Measurements from ENCODE around the gene TNFRSF19. TPM values are rescaled to one million over a fixed set of nuclear protein-coding genes. Genes with fewer than 3 reads are reported as not detected.

TNFRSF19 gene
- total and polyA plus RNA-seq, 10 of the 15 experiments (the other 5 are each of a cell fraction or from before 2014, with no cell fraction given): 16.4 to 46.2 (median 35.4) TPM

- Histone ChIP-seq H4K20me1 (ENCODE audit: control insufficient read depth, insufficient read depth) (no peaks in the 10 kb centered on the region), H3K27me3 (replicated peaks in 1 of 2; ENCODE audit: control insufficient read depth in 2 of 2, insufficient read depth in 2 of 2, low read length in 1 of 2) (no peaks in the 10 kb centered on the region), H3K79me2 (ENCODE audit: control insufficient read depth, insufficient read depth, low read length) (peaks cover 7% of the 10 kb centered on the region), H3K9ac (ENCODE audit: control insufficient read depth, insufficient read depth, low read length) (no peak overlapping the region), H3K27ac (ENCODE audit: control insufficient read depth, insufficient read depth) (no peak overlapping the region), H3K4me2 (ENCODE audit: control insufficient read depth, insufficient read depth) (no peak overlapping the region), H2AFZ (ENCODE audit: control insufficient read depth, low read depth, low read length) (no peak overlapping the region), H3K4me3 (no peak overlapping the region), H3K9me3 (replicated peaks; ENCODE audit: control insufficient read depth, insufficient read depth, low read length) (peaks cover 1% of the 10 kb centered on the region; the same call in 1 of the 3 replicates), H3K4me1 (ENCODE audit: control insufficient read depth, insufficient read depth, low read length) (peaks cover 23% of the 10 kb centered on the region), H3K36me3 (ENCODE audit: control insufficient read depth in 2 of 2, insufficient read depth in 2 of 2, low read length in 1 of 2) (peaks cover 0 to 3% of the 10 kb centered on the region in 2 experiments; a peak in 2 of 4 replicates)
- no peak for ATAC-seq
- CTCF ChIA-PET: interaction anchor here (0.7 kb wide), 1 partner anchor 214 kb away, joined by 3 read pairs; no protein-coding TSS in a partner anchor
- no peak for FAIRE-seq
- TF ChIP-seq MEF2B (IDR thresholded peaks at IDR 0.05; ENCODE audit: partially characterized antibody, poor library complexity, severe bottlenecking) (no peak), POLR2AphosphoS2 (IDR thresholded peaks at IDR 0.05; ENCODE audit: low read depth, low read length) (no peak), CREB1 (IDR thresholded peaks at IDR 0.05; ENCODE audit: low read depth) (no peak), PAX5 (IDR thresholded peaks at IDR 0.05; ENCODE audit: borderline replicate concordance, low read depth, low read length) (no peak), KAT2A (conservative IDR thresholded peaks at IDR 0.05; ENCODE audit: control insufficient read depth, low read depth, low read length) (no peak), SKIL (IDR thresholded peaks at IDR 0.05; ENCODE audit: low read depth, poor library complexity, severe bottlenecking) (no peak), NFYA (IDR thresholded peaks at IDR 0.05; ENCODE audit: borderline replicate concordance, low read depth, low read length) (no peak)
- 91% methylated on average over 3 of the region's 3 CpGs for WGBS (ENCODE audit: insufficient coverage, insufficient replicate concordance, low lambda C conversion rate, missing lambda C conversion rate)
- RAD21 ChIA-PET (ENCODE audit: unreplicated experiment): no interaction called here
- no TSS peak for BruUV-seq (replicated peaks)
- intact Hi-C loops (cut with micrococcal nuclease; ENCODE audit: unreplicated experiment): no loop called here
- SMC1A ChIA-PET (ENCODE audit: uncharacterized antibody, unreplicated experiment): interaction anchor here (0.9 to 1.1 kb wide), 3 partner anchors 12 to 509 kb away, joined by 3 to 4 read pairs (median 3); no protein-coding TSS in a partner anchor
- POLR2A ChIA-PET: interaction anchor here (0.5 kb wide), 1 partner anchor 26 kb away, joined by 3 read pairs; no protein-coding TSS in a partner anchor
- DNase-seq (ENCODE audit: low read depth, low spot score): no peak
- in situ Hi-C loops (cut with MboI): no loop called here
These were observed 85.1 kb downstream of the TNFRSF19 start for GRCh38 chr13:23655321-23655720.

Data from GM12878 (cell line).